ENCODE results near the gene MYF5. TPM values are rescaled to one million over a fixed set of nuclear protein-coding genes. Genes with fewer than 3 reads are reported as not detected.
"Not testable (repeated sequence)": the region's sequence is repeated elsewhere in the genome, so short reads cannot be mapped to it uniquely, and the experiment has no call there.

The MYF5 gene
- not detected for total RNA-seq
- not detected for polyA plus RNA-seq

GRCh38 chr12:80716696-80717469 lies at the start of gene MYF5:
Gene MYF5, plus strand, starts transcription at chr12:80716912. Its CDS starts 152 bp downstream, at chr12:80717064.
- Mint-ChIP-seq H3K4me3 (no peak within 1 kb of the TSS), H3K27me3 (peaks cover 22% of the 10 kb centered on the region), H3K9me3 (peaks cover 0 to 4% (median 0%) of the 10 kb centered on the region in 7 donors), H3K4me1 (no peaks in the 10 kb centered on the region), H3K27ac (no peak within 1 kb of the TSS), H3K36me3 (no peaks in the 10 kb centered on the region)
- no peak within 1 kb of the TSS for H3K4me3 ChIP-seq (ENCODE audit: low read depth, low read length)
- ATAC-seq (ENCODE audit: low read depth in 2 of 2) (no peak), DNase-seq (no peak)
- H3K27me3 ChIP-seq (ENCODE audit: control insufficient read depth, insufficient read depth, low read length) = peaks cover 5% of the 10 kb centered on the region
- no peaks in the 10 kb centered on the region for H3K4me1 ChIP-seq (ENCODE audit: control insufficient read depth, insufficient read depth, low read length, poor library complexity, severe bottlenecking)
- H3K27ac ChIP-seq (ENCODE audit: insufficient read depth, low read length, poor library complexity, severe bottlenecking) = no peak within 1 kb of the TSS
- H3K36me3 ChIP-seq (ENCODE audit: control insufficient read depth, insufficient read depth, low read length) = no peaks in the 10 kb centered on the region
- H3K9me3 ChIP-seq (ENCODE audit: control insufficient read depth in 2 of 2, low read length in 2 of 2) = no peaks in the 10 kb centered on the region

- H3K27ac ChIP-seq (ENCODE audit: insufficient read depth, low read length, poor library complexity, severe bottlenecking) = no peak overlapping the region
- no peak for DNase-seq
- no peaks in the 10 kb centered on the region for H3K27me3 ChIP-seq (ENCODE audit: control insufficient read depth, insufficient read depth, low read length)
- Mint-ChIP-seq H3K4me1 (no peaks in the 10 kb centered on the region), H3K36me3 (no peaks in the 10 kb centered on the region), H3K4me3 (no peak overlapping the region), H3K27ac (no peak overlapping the region), H3K9me3 (peaks cover 0 to 15% (median 6%) of the 10 kb centered on the region in 7 donors), H3K27me3 (no peaks in the 10 kb centered on the region)
- no peak overlapping the region for H3K4me3 ChIP-seq (ENCODE audit: low read depth, low read length)
- no peaks in the 10 kb centered on the region for H3K4me1 ChIP-seq (ENCODE audit: control insufficient read depth, insufficient read depth, low read length, poor library complexity, severe bottlenecking)
- no peaks in the 10 kb centered on the region for H3K9me3 ChIP-seq (ENCODE audit: control insufficient read depth in 2 of 2, low read length in 2 of 2)
- no peak for ATAC-seq (ENCODE audit: low read depth in 2 of 2)
- no peaks in the 10 kb centered on the region for H3K36me3 ChIP-seq (ENCODE audit: control insufficient read depth, insufficient read depth, low read length)
Measured at GRCh38 chr12:80670214-80670613, 46.5 kb upstream of the MYF5 start.

- H3K27ac Mint-ChIP-seq; ATAC-seq (ENCODE audit: low read depth in 2 of 2); H3K4me1 ChIP-seq (ENCODE audit: control insufficient read depth, insufficient read depth, low read length, poor library complexity, severe bottlenecking); H3K27me3 Mint-ChIP-seq; DNase-seq; H3K4me1 Mint-ChIP-seq; H3K4me3 Mint-ChIP-seq; H3K27me3 ChIP-seq (ENCODE audit: control insufficient read depth, insufficient read depth, low read length); H3K9me3 ChIP-seq (ENCODE audit: control insufficient read depth in 2 of 2, low read length in 2 of 2); H3K36me3 ChIP-seq (ENCODE audit: control insufficient read depth, insufficient read depth, low read length); H3K36me3 Mint-ChIP-seq; H3K4me3 ChIP-seq (ENCODE audit: low read depth, low read length); H3K27ac ChIP-seq (ENCODE audit: insufficient read depth, low read length, poor library complexity, severe bottlenecking): not testable (repeated sequence)
- H3K9me3 Mint-ChIP-seq = peaks cover 0 to 10% (median 3%) of the 10 kb centered on the region in 7 donors
Measured at GRCh38 chr12:80676042-80676636, 40.6 kb upstream of the MYF5 start.

GRCh38 chr12:80676856-80677255 lies 39.9 kb upstream of the MYF5 start:
- Mint-ChIP-seq H3K36me3 (no peaks in the 10 kb centered on the region), H3K9me3 (peaks cover 0 to 9% (median 3%) of the 10 kb centered on the region in 7 donors), H3K27ac (no peak overlapping the region), H3K4me3 (no peak overlapping the region), H3K27me3 (no peaks in the 10 kb centered on the region), H3K4me1 (no peaks in the 10 kb centered on the region)
- Histone ChIP-seq H3K4me1 (ENCODE audit: control insufficient read depth, insufficient read depth, low read length, poor library complexity, severe bottlenecking) (no peaks in the 10 kb centered on the region), H3K27me3 (ENCODE audit: control insufficient read depth, insufficient read depth, low read length) (no peaks in the 10 kb centered on the region), H3K36me3 (ENCODE audit: control insufficient read depth, insufficient read depth, low read length) (no peaks in the 10 kb centered on the region), H3K27ac (ENCODE audit: insufficient read depth, low read length, poor library complexity, severe bottlenecking) (no peak overlapping the region), H3K9me3 (ENCODE audit: control insufficient read depth in 2 of 2, low read length in 2 of 2) (no peaks in the 10 kb centered on the region), H3K4me3 (ENCODE audit: low read depth, low read length) (no peak overlapping the region)
- no peak for DNase-seq
- ATAC-seq (ENCODE audit: low read depth in 2 of 2) = no peak

GRCh38 chr12:80677994-80678393 lies 38.7 kb upstream of the MYF5 start:
- H3K27ac ChIP-seq (ENCODE audit: insufficient read depth, low read length, poor library complexity, severe bottlenecking) = no peak overlapping the region
- no peak overlapping the region for H3K4me3 ChIP-seq (ENCODE audit: low read depth, low read length)
- H3K27ac Mint-ChIP-seq = no peak overlapping the region
- no peaks in the 10 kb centered on the region for H3K27me3 ChIP-seq (ENCODE audit: control insufficient read depth, insufficient read depth, low read length)
- H3K27me3 Mint-ChIP-seq = no peaks in the 10 kb centered on the region
- H3K9me3 Mint-ChIP-seq = peaks cover 0 to 4% (median 2%) of the 10 kb centered on the region in 7 donors
- H3K4me1 Mint-ChIP-seq = no peaks in the 10 kb centered on the region
- H3K36me3 Mint-ChIP-seq = no peaks in the 10 kb centered on the region
- DNase-seq (no peak), ATAC-seq (ENCODE audit: low read depth in 2 of 2) (no peak)
- no peaks in the 10 kb centered on the region for H3K9me3 ChIP-seq (ENCODE audit: control insufficient read depth in 2 of 2, low read length in 2 of 2)
- no peaks in the 10 kb centered on the region for H3K36me3 ChIP-seq (ENCODE audit: control insufficient read depth, insufficient read depth, low read length)
- no peaks in the 10 kb centered on the region for H3K4me1 ChIP-seq (ENCODE audit: control insufficient read depth, insufficient read depth, low read length, poor library complexity, severe bottlenecking)
- H3K4me3 Mint-ChIP-seq = no peak overlapping the region

GRCh38 chr12:80679346-80680131 lies 37.2 kb upstream of the MYF5 start:
- ATAC-seq (ENCODE audit: low read depth in 2 of 2) (no peak), DNase-seq (no peak)
- Histone ChIP-seq H3K4me1 (ENCODE audit: control insufficient read depth, insufficient read depth, low read length, poor library complexity, severe bottlenecking) (no peaks in the 10 kb centered on the region), H3K36me3 (ENCODE audit: control insufficient read depth, insufficient read depth, low read length) (no peaks in the 10 kb centered on the region), H3K27ac (ENCODE audit: insufficient read depth, low read length, poor library complexity, severe bottlenecking) (no peak overlapping the region), H3K4me3 (ENCODE audit: low read depth, low read length) (no peak overlapping the region), H3K27me3 (ENCODE audit: control insufficient read depth, insufficient read depth, low read length) (no peaks in the 10 kb centered on the region), H3K9me3 (ENCODE audit: control insufficient read depth in 2 of 2, low read length in 2 of 2) (no peaks in the 10 kb centered on the region)
- Mint-ChIP-seq H3K36me3 (no peaks in the 10 kb centered on the region), H3K27me3 (no peaks in the 10 kb centered on the region), H3K4me1 (no peaks in the 10 kb centered on the region), H3K4me3 (no peak overlapping the region), H3K9me3 (peaks cover 0 to 5% (median 1%) of the 10 kb centered on the region in 7 donors), H3K27ac (no peak overlapping the region)

GRCh38 chr12:80681287-80681686 lies 35.4 kb upstream of the MYF5 start:
- Histone ChIP-seq H3K4me1 (ENCODE audit: control insufficient read depth, insufficient read depth, low read length, poor library complexity, severe bottlenecking) (no peaks in the 10 kb centered on the region), H3K4me3 (ENCODE audit: low read depth, low read length) (no peak overlapping the region), H3K27me3 (ENCODE audit: control insufficient read depth, insufficient read depth, low read length) (no peaks in the 10 kb centered on the region), H3K9me3 (ENCODE audit: control insufficient read depth in 2 of 2, low read length in 2 of 2) (no peaks in the 10 kb centered on the region), H3K36me3 (ENCODE audit: control insufficient read depth, insufficient read depth, low read length) (no peaks in the 10 kb centered on the region), H3K27ac (ENCODE audit: insufficient read depth, low read length, poor library complexity, severe bottlenecking) (no peak overlapping the region)
- ATAC-seq (ENCODE audit: low read depth in 2 of 2) = no peak
- no peak overlapping the region for H3K4me3 Mint-ChIP-seq
- H3K9me3 Mint-ChIP-seq = peaks cover 0 to 5% (median 2%) of the 10 kb centered on the region in 7 donors
- no peak for DNase-seq
- H3K36me3 Mint-ChIP-seq = no peaks in the 10 kb centered on the region
- H3K27me3 Mint-ChIP-seq = no peaks in the 10 kb centered on the region
- no peaks in the 10 kb centered on the region for H3K4me1 Mint-ChIP-seq
- no peak overlapping the region for H3K27ac Mint-ChIP-seq

Data from CD4-positive, CD25-positive, alpha-beta regulatory T cell (primary cell).